ENCODE data around the gene PPP2R2C. TPM values are rescaled to one million over a fixed set of nuclear protein-coding genes. Genes with fewer than 3 reads are reported as not detected.

Gene PPP2R2C
- total RNA-seq, 1 experiment from 2014 or later, result not detected

GRCh38 chr4:6470502-6471306 lies 1.7 kb downstream of the PPP2R2C start:
- Histone ChIP-seq H3K9me3 (ENCODE audit: low read depth, low read length, poor library complexity, severe bottlenecking) (no peaks in the 10 kb centered on the region), H3K27ac (ENCODE audit: low read depth, low read length, poor library complexity, severe bottlenecking) (no peak overlapping the region), H3K27me3 (replicated peaks; ENCODE audit: insufficient read depth, low read depth, low read length, poor library complexity) (peaks cover 73% of the 10 kb centered on the region), H3K36me3 (ENCODE audit: insufficient read depth, low read length, poor library complexity, severe bottlenecking) (no peaks in the 10 kb centered on the region), H3K4me3 (ENCODE audit: low read depth, low read length, poor library complexity, severe bottlenecking) (peak overlapping the region; percentile 33), H3K4me1 (ENCODE audit: insufficient read depth, low read length, poor library complexity, severe bottlenecking) (no peaks in the 10 kb centered on the region)
- no peak for DNase-seq (ENCODE audit: low spot score)
- ChIA-PET CTCF (no interaction called here), POLR2A (ENCODE audit: low non-redundant PET) (no interaction called here)
- TF ChIP-seq, protein P1, sequence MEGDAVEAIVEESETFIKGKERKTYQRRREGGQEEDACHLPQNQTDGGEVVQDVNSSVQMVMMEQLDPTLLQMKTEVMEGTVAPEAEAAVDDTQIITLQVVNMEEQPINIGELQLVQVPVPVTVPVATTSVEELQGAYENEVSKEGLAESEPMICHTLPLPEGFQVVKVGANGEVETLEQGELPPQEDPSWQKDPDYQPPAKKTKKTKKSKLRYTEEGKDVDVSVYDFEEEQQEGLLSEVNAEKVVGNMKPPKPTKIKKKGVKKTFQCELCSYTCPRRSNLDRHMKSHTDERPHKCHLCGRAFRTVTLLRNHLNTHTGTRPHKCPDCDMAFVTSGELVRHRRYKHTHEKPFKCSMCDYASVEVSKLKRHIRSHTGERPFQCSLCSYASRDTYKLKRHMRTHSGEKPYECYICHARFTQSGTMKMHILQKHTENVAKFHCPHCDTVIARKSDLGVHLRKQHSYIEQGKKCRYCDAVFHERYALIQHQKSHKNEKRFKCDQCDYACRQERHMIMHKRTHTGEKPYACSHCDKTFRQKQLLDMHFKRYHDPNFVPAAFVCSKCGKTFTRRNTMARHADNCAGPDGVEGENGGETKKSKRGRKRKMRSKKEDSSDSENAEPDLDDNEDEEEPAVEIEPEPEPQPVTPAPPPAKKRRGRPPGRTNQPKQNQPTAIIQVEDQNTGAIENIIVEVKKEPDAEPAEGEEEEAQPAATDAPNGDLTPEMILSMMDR (conservative IDR thresholded peaks at IDR 0.05; ENCODE audit: low read depth, low read length), result no peak
- TF ChIP-seq EZH2 (IDR thresholded peaks at IDR 0.05; ENCODE audit: borderline replicate concordance, low read depth, low read length, poor library complexity, severe bottlenecking), result no peak
- BruUV-seq (replicated peaks), result no TSS peak
- intact Hi-C loops (cut with micrococcal nuclease; ENCODE audit: unreplicated experiment), result no loop called here

- TF ChIP-seq, protein P1 (conservative IDR thresholded peaks at IDR 0.05; ENCODE audit: low read depth, low read length), result no peak
- peak; percentile 11 for TF ChIP-seq EZH2 (IDR thresholded peaks at IDR 0.05; ENCODE audit: borderline replicate concordance, low read depth, low read length, poor library complexity, severe bottlenecking)
- H3K4me3 ChIP-seq (ENCODE audit: low read depth, low read length, poor library complexity, severe bottlenecking), result peak overlapping the region; percentile 33
- H3K9me3 ChIP-seq (ENCODE audit: low read depth, low read length, poor library complexity, severe bottlenecking), result no peaks in the 10 kb centered on the region
- ChIA-PET POLR2A (ENCODE audit: low non-redundant PET) (no interaction called here), CTCF (no interaction called here)
- intact Hi-C loops (cut with micrococcal nuclease; ENCODE audit: unreplicated experiment), result no loop called here
- BruUV-seq (replicated peaks), result no TSS peak
- no peaks in the 10 kb centered on the region for H3K36me3 ChIP-seq (ENCODE audit: insufficient read depth, low read length, poor library complexity, severe bottlenecking)
- H3K4me1 ChIP-seq (ENCODE audit: insufficient read depth, low read length, poor library complexity, severe bottlenecking), result no peaks in the 10 kb centered on the region
- DNase-seq (ENCODE audit: low spot score), result no peak
- H3K27ac ChIP-seq (ENCODE audit: low read depth, low read length, poor library complexity, severe bottlenecking), result no peak overlapping the region
- peaks cover 79% of the 10 kb centered on the region for H3K27me3 ChIP-seq (replicated peaks; ENCODE audit: insufficient read depth, low read depth, low read length, poor library complexity)
Measured at GRCh38 chr4:6469898-6470501, 2.4 kb downstream of the PPP2R2C start.

DNA sequence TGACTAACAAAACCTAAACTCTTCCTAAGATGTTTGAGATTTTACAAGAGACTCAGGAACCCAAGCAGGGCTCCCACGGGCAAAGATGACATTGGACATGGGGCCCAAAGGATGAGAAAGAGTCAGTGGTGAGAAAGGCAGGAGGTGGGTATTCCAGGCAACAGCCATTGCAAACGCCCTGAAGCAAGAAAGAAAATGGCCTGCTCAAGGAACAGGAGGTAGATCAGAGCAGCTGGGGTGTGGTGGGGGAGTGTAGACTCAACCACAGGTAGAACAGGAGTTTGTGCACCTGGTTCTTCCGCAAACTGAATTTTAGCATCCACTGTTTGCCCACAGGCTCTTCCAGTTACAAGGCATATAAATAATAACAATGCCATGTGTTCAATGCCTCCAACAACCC lies 3.3 kb downstream of the PPP2R2C start:
- Histone ChIP-seq H3K4me1 (ENCODE audit: insufficient read depth, low read length, poor library complexity, severe bottlenecking) (no peaks in the 10 kb centered on the region), H3K4me3 (ENCODE audit: low read depth, low read length, poor library complexity, severe bottlenecking) (no peak overlapping the region), H3K36me3 (ENCODE audit: insufficient read depth, low read length, poor library complexity, severe bottlenecking) (no peaks in the 10 kb centered on the region), H3K9me3 (ENCODE audit: low read depth, low read length, poor library complexity, severe bottlenecking) (no peaks in the 10 kb centered on the region), H3K27ac (ENCODE audit: low read depth, low read length, poor library complexity, severe bottlenecking) (no peak overlapping the region), H3K27me3 (replicated peaks; ENCODE audit: insufficient read depth, low read depth, low read length, poor library complexity) (peaks cover 78% of the 10 kb centered on the region)
- TF ChIP-seq, protein P1 (conservative IDR thresholded peaks at IDR 0.05; ENCODE audit: low read depth, low read length), result no peak
- TF ChIP-seq EZH2 (IDR thresholded peaks at IDR 0.05; ENCODE audit: borderline replicate concordance, low read depth, low read length, poor library complexity, severe bottlenecking), result no peak
- no peak for DNase-seq (ENCODE audit: low spot score)
- CTCF ChIA-PET, result no interaction called here
- intact Hi-C loops (cut with micrococcal nuclease; ENCODE audit: unreplicated experiment), result no loop called here
- BruUV-seq (replicated peaks), result no TSS peak
- POLR2A ChIA-PET (ENCODE audit: low non-redundant PET), result no interaction called here
